GM10266 (cell line): Measurements from ENCODE around the gene NOX4.
"Not testable (repeated sequence)": the region's sequence is repeated elsewhere in the genome, so short reads cannot be mapped to it uniquely, and the experiment has no call there.

Experiments
- DNase-seq: peaks from one replicate; pipeline ENCODE4 v3.0.0; 2012; ENCODE audit errors: extremely low spot score
- CTCF ChIP-seq: IDR thresholded peaks from 2 replicates; pipeline ENCODE4 v1.5.1; 2012; ENCODE audit warnings: mild to moderate bottlenecking, low read depth; ENCODE audit not compliant: control insufficient read depth, insufficient read depth; ENCODE audit errors: missing control alignments

The NOX4 gene

GRCh38 chr11:89443361-89444322 lies 47.5 kb downstream of the NOX4 start:
- no peak for DNase-seq
- TF ChIP-seq CTCF = no peak

- no peak for DNase-seq
- TF ChIP-seq CTCF = no peak
These were observed 48.4 kb downstream of the NOX4 start for GRCh38 chr11:89442801-89443200.

- no peak for TF ChIP-seq CTCF
- no peak for DNase-seq
These were observed 49.6 kb downstream of the NOX4 start for GRCh38 chr11:89441606-89442005.

GRCh38 chr11:89437317-89437716 lies 53.9 kb downstream of the NOX4 start:
- no peak for TF ChIP-seq CTCF
- DNase-seq = no peak

GRCh38 chr11:89436071-89436470 lies 55.1 kb downstream of the NOX4 start:
- no peak for DNase-seq

GRCh38 chr11:89433278-89433677 lies 57.9 kb downstream of the NOX4 start:
- TF ChIP-seq CTCF = no peak

More at GRCh38 chr11:89436071-89436470, 55.1 kb downstream of the NOX4 start:
- TF ChIP-seq CTCF = no peak

GRCh38 chr11:89432182-89432581 lies 59.0 kb downstream of the NOX4 start:
- DNase-seq = not testable (repeated sequence)

More at GRCh38 chr11:89433278-89433677, 57.9 kb downstream of the NOX4 start:
- no peak for DNase-seq

- DNase-seq = not testable (repeated sequence)
These were observed 64.7 kb downstream of the NOX4 start for GRCh38 chr11:89426501-89426900.
